ENCODE measurements around the gene ATP10B. TPM values are rescaled to one million over a fixed set of nuclear protein-coding genes. Genes with fewer than 3 reads are reported as not detected.

The ATP10B gene
- total RNA-seq, 2 experiments from 2014 or later: not detected

DNA sequence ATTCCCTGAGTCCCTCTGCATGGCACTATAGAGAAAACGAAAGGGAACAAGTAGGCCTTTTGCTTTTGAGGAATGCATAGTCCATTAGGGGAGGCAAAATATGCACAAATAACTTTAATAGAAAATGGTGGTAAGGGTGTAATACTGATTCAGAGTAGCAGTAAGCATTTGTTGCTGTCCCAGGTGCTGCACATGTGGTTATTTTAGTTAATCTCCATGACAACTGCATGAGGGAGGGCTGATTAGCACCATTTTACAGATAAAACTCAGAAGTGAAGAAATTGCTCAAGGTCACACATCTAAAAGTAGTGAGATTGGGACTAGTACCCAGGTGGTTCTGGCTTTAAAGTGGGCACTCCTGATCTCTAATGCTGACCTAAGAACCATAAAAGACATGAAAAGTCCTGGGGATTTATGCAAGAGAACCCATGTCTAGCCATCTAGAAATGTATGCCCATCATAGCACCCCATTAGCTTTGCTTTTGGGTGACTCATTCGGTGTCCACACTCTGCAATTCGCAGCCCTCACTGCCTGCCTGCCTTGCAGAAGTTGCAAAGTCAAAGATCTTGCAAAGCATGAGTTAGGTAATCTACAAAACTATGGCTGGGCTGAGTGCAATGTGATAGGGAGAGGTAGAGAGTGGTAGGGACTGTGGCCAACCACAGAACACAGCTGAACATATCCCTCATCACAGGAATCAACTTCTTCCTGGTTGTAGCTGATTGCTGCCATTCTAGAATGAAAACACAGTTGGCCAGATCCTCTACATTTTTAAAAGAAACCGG is 235.1 kb downstream of the ATP10B start:
- DNase-seq: no peak
- Mint-ChIP-seq H3K4me3 (no peak overlapping the region), H3K36me3 (no peaks in the 10 kb centered on the region), H3K4me1 (no peaks in the 10 kb centered on the region), H3K27me3 (peaks cover 6% of the 10 kb centered on the region), H3K9me3 (no peaks in the 10 kb centered on the region), H3K27ac (no peak overlapping the region)
- POLR2A ChIA-PET: no interaction called here
- no peak for ATAC-seq (ENCODE audit: low read depth)

DNA sequence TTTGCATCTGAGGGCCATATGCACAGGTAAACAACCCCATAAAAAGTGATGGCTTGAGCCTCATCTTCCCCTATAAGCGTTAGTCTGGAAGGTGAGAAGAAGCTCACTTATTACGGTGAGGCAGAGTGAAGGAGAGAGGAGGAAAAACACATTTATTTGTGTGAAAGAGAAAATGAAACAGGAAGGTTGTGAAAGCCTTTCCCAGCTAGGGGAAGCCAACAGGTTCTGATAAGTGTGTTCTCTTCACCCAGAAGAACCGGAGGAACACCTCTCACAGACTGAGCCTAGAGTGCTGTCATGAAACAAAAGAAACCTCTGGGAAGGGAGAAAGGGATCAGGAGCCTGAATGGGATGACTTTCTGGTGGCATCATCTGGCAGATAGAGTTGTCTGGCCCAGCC is 237.9 kb downstream of the ATP10B start:
- Mint-ChIP-seq H3K36me3 (no peaks in the 10 kb centered on the region), H3K4me3 (no peak overlapping the region), H3K9me3 (no peaks in the 10 kb centered on the region), H3K27me3 (peaks cover 3% of the 10 kb centered on the region), H3K27ac (no peak overlapping the region), H3K4me1 (no peaks in the 10 kb centered on the region)
- POLR2A ChIA-PET: no interaction called here
- no peak for DNase-seq
- no peak for ATAC-seq (ENCODE audit: low read depth)

DNA sequence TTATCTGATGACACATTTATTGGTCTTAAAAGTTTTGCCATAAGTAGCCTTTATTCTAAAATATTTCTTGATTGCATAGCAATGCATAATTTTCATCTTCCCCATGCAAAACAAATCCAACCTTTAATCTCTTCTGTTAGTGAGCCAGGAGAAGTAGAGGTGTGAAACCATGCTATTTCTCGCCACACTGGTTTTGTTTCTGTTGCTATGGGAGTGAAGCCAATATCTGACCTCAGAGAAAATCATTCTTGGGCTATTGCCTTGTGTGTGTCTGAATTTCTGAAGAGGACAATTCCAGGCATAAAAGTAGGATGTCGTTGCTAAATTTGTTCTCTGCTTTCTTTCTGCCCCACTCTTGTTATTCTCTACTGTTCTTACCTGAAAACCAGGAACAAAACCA is 246.7 kb downstream of the ATP10B start:
- no peaks in the 10 kb centered on the region for H3K9me3 Mint-ChIP-seq
- no peak overlapping the region for H3K4me3 Mint-ChIP-seq
- no peaks in the 10 kb centered on the region for H3K4me1 Mint-ChIP-seq
- no peak for ATAC-seq (ENCODE audit: low read depth)
- no peaks in the 10 kb centered on the region for H3K36me3 Mint-ChIP-seq
- DNase-seq: no peak
- no peaks in the 10 kb centered on the region for H3K27me3 Mint-ChIP-seq
- POLR2A ChIA-PET: no interaction called here
- no peak overlapping the region for H3K27ac Mint-ChIP-seq

DNA sequence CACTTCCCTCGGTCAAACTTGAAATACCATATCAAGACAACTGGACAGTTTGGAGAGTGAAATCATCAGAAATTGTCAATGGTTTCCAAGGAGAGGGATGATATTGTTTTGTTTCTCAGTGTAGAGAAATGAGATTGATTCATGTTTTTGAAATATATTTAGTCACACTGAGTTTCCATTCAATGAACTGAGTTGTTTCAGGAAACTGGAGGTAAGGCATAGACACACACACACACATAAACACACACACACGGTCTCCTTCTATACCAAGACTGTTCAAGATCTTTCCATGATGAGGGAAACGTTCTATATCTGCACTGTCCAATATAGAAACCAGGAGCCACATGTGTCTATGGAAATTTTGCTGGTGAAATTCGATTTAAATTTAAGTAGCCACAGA is 247.5 kb downstream of the ATP10B start:
- Mint-ChIP-seq H3K36me3 (no peaks in the 10 kb centered on the region), H3K27ac (no peak overlapping the region), H3K4me3 (no peak overlapping the region), H3K27me3 (no peaks in the 10 kb centered on the region), H3K9me3 (no peaks in the 10 kb centered on the region), H3K4me1 (no peaks in the 10 kb centered on the region)
- ATAC-seq (ENCODE audit: low read depth) (no peak), DNase-seq (no peak)
- POLR2A ChIA-PET: no interaction called here

DNA sequence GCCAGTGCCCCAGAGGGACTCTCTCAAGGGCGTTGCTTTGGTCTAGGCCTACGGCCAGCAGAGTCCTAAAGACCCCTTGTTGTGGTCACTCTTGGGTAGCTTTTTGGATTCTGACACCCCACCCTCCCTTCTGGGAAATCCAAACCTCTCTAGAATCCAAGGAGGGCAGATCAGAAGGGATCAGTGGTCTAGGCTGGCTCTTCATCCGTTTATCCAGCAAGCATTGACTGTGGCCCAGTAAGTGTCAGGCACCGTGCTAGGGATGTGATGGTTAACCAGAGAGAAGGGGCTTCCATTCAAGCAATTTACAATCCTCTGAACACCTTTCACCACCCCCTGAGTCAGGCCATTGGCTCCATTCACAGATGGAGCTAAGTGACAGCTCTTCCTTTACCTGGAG is 249.3 kb downstream of the ATP10B start:
- no peak overlapping the region for H3K4me3 Mint-ChIP-seq
- no peaks in the 10 kb centered on the region for H3K36me3 Mint-ChIP-seq
- H3K27ac Mint-ChIP-seq: no peak overlapping the region

DNA sequence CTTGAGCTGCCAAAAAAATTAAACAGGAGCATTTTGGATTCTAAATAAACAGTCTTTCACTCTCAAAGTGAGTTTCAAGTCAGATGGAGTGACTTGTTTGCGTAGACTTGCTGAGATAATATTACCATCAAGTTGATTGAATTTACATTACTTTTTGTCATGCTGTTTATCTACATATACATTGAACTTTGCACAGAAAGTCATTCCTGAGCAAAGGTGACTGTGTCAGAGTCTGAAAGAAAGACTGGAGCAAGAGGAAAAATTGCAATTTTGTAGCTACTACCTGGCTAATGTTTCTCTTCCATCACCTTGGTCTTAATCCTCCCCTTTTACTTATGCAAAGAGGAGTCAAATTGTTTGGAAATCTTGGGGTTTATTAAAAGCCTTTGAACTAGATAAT is 251.0 kb downstream of the ATP10B start:
- POLR2A ChIA-PET: no interaction called here
- Mint-ChIP-seq H3K4me1 (no peaks in the 10 kb centered on the region), H3K4me3 (no peak overlapping the region), H3K9me3 (no peaks in the 10 kb centered on the region), H3K27me3 (no peaks in the 10 kb centered on the region), H3K27ac (no peak overlapping the region), H3K36me3 (no peaks in the 10 kb centered on the region)
- DNase-seq (no peak), ATAC-seq (ENCODE audit: low read depth) (no peak)

More for the DNA sequence above, 249.3 kb downstream of the ATP10B start:
- POLR2A ChIA-PET: no interaction called here
- Mint-ChIP-seq H3K4me1 (no peaks in the 10 kb centered on the region), H3K9me3 (no peaks in the 10 kb centered on the region), H3K27me3 (no peaks in the 10 kb centered on the region)
- DNase-seq (no peak), ATAC-seq (ENCODE audit: low read depth) (no peak)

DNA sequence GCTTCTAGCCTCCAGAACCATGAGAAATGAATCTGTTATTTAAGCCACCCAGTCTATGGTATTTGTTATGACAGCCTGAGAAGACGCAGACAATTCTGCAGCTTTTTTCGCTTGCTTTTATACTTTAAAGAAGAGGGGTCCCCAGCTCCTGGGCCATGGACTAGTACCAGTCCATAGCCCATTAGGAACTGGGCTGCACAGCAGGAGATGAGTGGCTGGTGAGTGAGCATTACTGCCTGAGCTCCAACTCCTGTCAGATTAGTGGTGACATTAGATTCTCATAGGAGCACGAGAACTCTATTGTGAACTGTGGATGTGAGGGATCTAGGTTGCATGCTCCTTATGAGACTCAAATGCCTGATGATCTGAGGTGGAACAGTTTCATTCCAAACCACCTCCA is 278.7 kb downstream of the ATP10B start:
- Mint-ChIP-seq H3K4me1 (no peaks in the 10 kb centered on the region), H3K27ac (no peak overlapping the region), H3K27me3 (peaks cover 15% of the 10 kb centered on the region), H3K36me3 (no peaks in the 10 kb centered on the region), H3K9me3 (no peaks in the 10 kb centered on the region), H3K4me3 (no peak overlapping the region)
- DNase-seq: no peak
- no peak for ATAC-seq (ENCODE audit: low read depth)
- POLR2A ChIA-PET: no interaction called here

DNA sequence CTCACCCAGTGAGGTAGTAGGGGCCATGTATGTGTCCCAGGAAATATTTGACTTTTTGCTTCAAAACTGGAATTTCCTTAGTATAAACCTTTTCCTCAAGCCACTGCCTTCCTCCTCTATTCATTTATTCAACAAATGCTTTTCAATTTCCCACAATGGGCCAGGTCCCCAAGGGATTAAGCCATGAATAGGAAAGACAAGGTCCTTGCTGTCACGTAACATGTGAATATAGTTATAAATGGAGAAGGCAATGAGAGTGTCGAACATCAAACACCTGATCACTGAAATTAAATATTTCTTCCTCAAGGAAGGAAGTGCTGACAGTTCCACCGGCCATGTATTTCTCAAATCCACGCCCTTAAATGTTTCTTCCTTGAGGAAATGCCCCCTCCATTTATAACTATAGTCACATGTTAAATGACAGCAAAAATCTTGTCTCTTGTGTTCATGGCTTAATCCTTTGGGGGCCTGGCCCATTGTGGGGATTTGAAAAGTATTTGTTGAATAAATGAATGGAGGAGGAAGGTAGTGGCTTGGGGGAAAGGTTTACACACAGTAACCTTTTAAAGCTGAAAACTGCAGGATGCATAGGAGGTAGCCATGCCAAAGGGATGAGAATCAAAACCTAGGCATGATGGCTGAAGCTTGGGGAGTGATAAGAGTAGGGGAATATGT is 284.8 kb downstream of the ATP10B start:
- Mint-ChIP-seq H3K4me3 (no peak overlapping the region), H3K27me3 (peaks cover 15% of the 10 kb centered on the region), H3K9me3 (no peaks in the 10 kb centered on the region), H3K27ac (no peak overlapping the region), H3K36me3 (no peaks in the 10 kb centered on the region), H3K4me1 (no peaks in the 10 kb centered on the region)
- DNase-seq (no peak), ATAC-seq (ENCODE audit: low read depth) (no peak)
- POLR2A ChIA-PET: no interaction called here

DNA sequence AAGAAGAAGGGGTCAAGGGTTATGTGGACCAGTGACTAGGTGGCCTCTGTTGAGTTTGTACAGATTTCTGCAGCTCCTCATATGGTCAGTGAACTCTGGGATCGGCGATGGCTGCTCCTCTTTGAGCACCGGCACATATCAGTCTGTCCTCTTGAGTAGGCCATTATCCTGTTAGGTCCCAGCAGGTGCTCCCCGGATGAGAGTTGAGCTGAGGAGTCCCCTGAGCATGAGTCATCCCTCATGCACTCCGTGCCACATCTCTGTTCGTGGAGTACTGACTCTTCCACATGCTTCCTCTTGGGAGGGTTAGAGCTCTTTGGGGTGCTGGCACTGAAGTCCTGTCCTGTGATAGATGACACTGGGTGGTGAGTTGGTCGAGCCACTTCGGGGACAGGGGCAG is 286.6 kb downstream of the ATP10B start:
- POLR2A ChIA-PET: no interaction called here
- Mint-ChIP-seq H3K9me3 (no peaks in the 10 kb centered on the region), H3K27ac (no peak overlapping the region)

DNA sequence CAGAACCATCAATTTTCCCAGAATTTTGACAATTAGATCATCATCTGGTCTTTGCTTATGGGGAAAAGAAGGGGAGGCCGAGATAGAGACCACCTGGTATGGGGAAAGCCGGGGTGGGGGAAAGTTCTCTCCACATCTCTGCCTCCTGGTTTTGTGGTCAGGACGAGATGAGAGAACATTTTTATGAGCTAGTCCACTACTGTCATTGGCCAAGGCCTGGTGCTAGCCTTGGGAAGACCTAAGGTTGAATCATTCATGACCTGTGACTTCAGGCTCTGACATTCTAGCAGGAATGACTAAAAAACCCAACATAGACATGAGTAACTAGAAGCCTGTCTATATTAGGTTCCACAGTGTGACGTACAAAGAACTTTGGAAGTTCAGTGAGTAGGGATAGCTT is 295.2 kb downstream of the ATP10B start:
- Mint-ChIP-seq H3K4me1 (no peaks in the 10 kb centered on the region), H3K4me3 (no peak overlapping the region), H3K27me3 (no peaks in the 10 kb centered on the region), H3K27ac (no peak overlapping the region), H3K9me3 (no peaks in the 10 kb centered on the region), H3K36me3 (no peaks in the 10 kb centered on the region)
- ATAC-seq (ENCODE audit: low read depth) (no peak), DNase-seq (no peak)
- POLR2A ChIA-PET: no interaction called here

More for the DNA sequence above, 286.6 kb downstream of the ATP10B start:
- Mint-ChIP-seq H3K27me3 (peaks cover 8% of the 10 kb centered on the region), H3K4me3 (no peak overlapping the region), H3K36me3 (no peaks in the 10 kb centered on the region), H3K4me1 (no peaks in the 10 kb centered on the region)
- DNase-seq (no peak), ATAC-seq (ENCODE audit: low read depth) (no peak)

DNA sequence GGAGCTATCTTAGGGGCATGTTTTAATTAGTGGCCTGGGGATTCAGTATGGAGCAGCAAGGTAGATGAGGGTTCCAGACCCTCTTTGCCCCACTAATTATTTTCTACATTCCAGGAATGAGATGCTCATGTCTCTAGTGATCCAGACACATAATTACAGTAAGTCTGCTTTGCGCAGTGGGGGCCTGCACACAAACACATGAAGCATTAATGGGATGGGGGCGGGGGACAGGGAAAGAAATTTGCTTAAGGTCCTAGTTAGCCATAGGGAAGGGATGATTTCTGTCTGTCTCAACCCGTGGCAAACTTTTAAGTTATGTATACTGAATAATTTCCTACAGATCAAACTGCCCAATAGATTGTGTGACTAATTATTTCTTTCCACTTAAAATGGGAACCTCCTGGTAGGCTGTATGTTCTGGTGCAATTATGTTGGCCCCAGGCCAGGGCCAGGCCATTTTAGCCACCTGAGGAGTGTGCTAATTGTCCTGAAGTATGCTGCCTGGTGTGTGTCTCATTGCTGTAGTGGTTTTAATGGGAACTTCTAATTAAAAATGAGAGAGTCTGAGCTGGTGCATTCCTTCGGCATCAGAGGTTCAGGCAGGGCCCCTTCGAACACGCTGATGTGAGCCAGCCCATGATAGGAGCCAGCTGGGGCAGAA is 295.9 kb downstream of the ATP10B start:
- Mint-ChIP-seq H3K4me3 (no peak overlapping the region), H3K27ac (no peak overlapping the region), H3K4me1 (no peaks in the 10 kb centered on the region), H3K27me3 (no peaks in the 10 kb centered on the region), H3K36me3 (no peaks in the 10 kb centered on the region), H3K9me3 (no peaks in the 10 kb centered on the region)
- ATAC-seq (ENCODE audit: low read depth) (no peak), DNase-seq (no peak)
- POLR2A ChIA-PET: no interaction called here

DNA sequence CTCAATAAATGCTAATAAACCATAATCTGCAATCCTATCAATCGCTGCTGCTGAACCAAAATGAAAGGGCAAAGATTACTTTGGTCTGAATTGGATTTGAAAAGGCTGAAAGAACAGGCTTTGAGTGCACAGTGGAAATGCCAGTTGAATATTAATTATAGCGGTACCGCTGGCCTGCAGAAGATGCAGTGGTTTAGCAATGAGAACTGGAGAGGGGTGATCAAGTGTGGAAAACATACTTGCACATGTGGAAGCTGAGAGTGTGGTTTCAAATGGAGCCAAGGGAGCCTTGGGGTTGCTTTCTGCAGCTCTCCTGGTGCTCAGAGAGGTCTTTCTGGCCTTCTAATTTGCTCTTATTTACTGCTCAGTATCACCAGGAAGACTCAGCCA is 296.4 kb downstream of the ATP10B start:
- no peaks in the 10 kb centered on the region for H3K27me3 Mint-ChIP-seq
- H3K27ac Mint-ChIP-seq: no peak overlapping the region
- H3K4me3 Mint-ChIP-seq: no peak overlapping the region
- no peaks in the 10 kb centered on the region for H3K9me3 Mint-ChIP-seq
- no peak for DNase-seq
- no peaks in the 10 kb centered on the region for H3K4me1 Mint-ChIP-seq
- ATAC-seq (ENCODE audit: low read depth): no peak
- POLR2A ChIA-PET: no interaction called here
- no peaks in the 10 kb centered on the region for H3K36me3 Mint-ChIP-seq

DNA sequence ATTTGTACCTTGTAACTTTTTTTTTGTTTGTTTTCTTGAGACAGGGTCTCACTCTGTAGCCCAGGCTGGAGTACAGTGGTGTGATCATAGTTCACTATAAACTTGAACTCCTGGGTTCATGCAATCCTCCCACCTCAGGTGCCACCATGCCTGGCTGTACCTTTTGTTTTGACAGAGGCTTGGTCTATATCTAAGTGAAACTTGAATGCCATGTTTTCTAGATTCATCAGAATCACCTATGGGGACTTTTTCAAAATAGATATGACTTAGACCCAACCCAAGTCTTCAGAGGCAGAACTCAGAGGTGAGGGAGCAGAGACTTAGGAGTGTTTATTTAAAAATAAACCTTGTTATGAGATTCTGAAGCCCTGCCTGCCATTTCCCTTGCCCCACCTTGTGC is 301.9 kb downstream of the ATP10B start:
- Mint-ChIP-seq H3K27me3 (peaks cover 6% of the 10 kb centered on the region), H3K27ac (no peak overlapping the region), H3K4me3 (no peak overlapping the region), H3K4me1 (no peaks in the 10 kb centered on the region), H3K9me3 (no peaks in the 10 kb centered on the region), H3K36me3 (no peaks in the 10 kb centered on the region)
- POLR2A ChIA-PET: no interaction called here
- DNase-seq: no peak
- no peak for ATAC-seq (ENCODE audit: low read depth)
